ENCODE measurements around the gene HHIP.

Gene HHIP

GRCh38 chr4:144645631-144646522 lies at the start of gene HHIP:
TSS of gene HHIP (plus strand) at chr4:144646156. CDS start at chr4:144646676, 520 bp downstream.
- no peak for DNase-seq (ENCODE audit: low read depth, low spot score)
- CTCF ChIA-PET, result interaction anchor here (1.5 kb wide), 1 partner anchor 417 kb away, joined by 3 read pairs; no protein-coding TSS in a partner anchor

GRCh38 chr4:144597171-144597570 lies 48.8 kb upstream of the HHIP start:
- POLR2A ChIA-PET, result no interaction called here
- no peak for TF ChIP-seq CTCF (IDR thresholded peaks at IDR 0.05; ENCODE audit: insufficient read depth, low read length, missing control alignments)
- H3K4me3 ChIP-seq (ENCODE audit: low read depth, low read length), result no peak overlapping the region
- CTCF ChIA-PET, result interaction anchor here (0.6 kb wide), 1 partner anchor 14 kb away, joined by 3 read pairs; no protein-coding TSS in a partner anchor
- no peak for DNase-seq (ENCODE audit: low read depth, low spot score)

More at GRCh38 chr4:144645631-144646522, at the start of gene HHIP:
- H3K4me3 ChIP-seq (ENCODE audit: low read depth, low read length), result peak within 1 kb of the TSS; percentile 72
- no peak for TF ChIP-seq CTCF (IDR thresholded peaks at IDR 0.05; ENCODE audit: insufficient read depth, low read length, missing control alignments)
- POLR2A ChIA-PET, result interaction anchor here (1.0 kb wide), 1 partner anchor 80 kb away, joined by 3 read pairs; no protein-coding TSS in a partner anchor

GRCh38 chr4:144599621-144600020 lies 46.3 kb upstream of the HHIP start:
- TF ChIP-seq CTCF (IDR thresholded peaks at IDR 0.05; ENCODE audit: insufficient read depth, low read length, missing control alignments), result no peak
- DNase-seq (ENCODE audit: low read depth, low spot score), result no peak
- ChIA-PET CTCF (interaction anchor here (1.3 kb wide), 1 partner anchor 10 kb away, joined by 3 read pairs; no protein-coding TSS in a partner anchor), POLR2A (no interaction called here)
- H3K4me3 ChIP-seq (ENCODE audit: low read depth, low read length), result no peak overlapping the region

GRCh38 chr4:144611850-144612249 lies 34.1 kb upstream of the HHIP start:
- peak; percentile 28 for TF ChIP-seq CTCF (IDR thresholded peaks at IDR 0.05; ENCODE audit: insufficient read depth, low read length, missing control alignments)
- H3K4me3 ChIP-seq (ENCODE audit: low read depth, low read length), result no peak overlapping the region
- ChIA-PET CTCF (interaction anchor here (0.6 to 1.4 kb wide), 4 partner anchors 10 to 450 kb away, joined by 3 read pairs; no protein-coding TSS in a partner anchor), POLR2A (no interaction called here)
- DNase-seq (ENCODE audit: low read depth, low spot score), result no peak

GRCh38 chr4:144614850-144615585 lies 30.9 kb upstream of the HHIP start:
- ChIA-PET CTCF (no interaction called here), POLR2A (no interaction called here)
- TF ChIP-seq CTCF (IDR thresholded peaks at IDR 0.05; ENCODE audit: insufficient read depth, low read length, missing control alignments), result no peak
- no peak for DNase-seq (ENCODE audit: low read depth, low spot score)
- no peak overlapping the region for H3K4me3 ChIP-seq (ENCODE audit: low read depth, low read length)

- no peak for TF ChIP-seq CTCF (IDR thresholded peaks at IDR 0.05; ENCODE audit: insufficient read depth, low read length, missing control alignments)
- H3K4me3 ChIP-seq (ENCODE audit: low read depth, low read length), result no peak overlapping the region
- POLR2A ChIA-PET, result no interaction called here
- no peak for DNase-seq (ENCODE audit: low read depth, low spot score)
- CTCF ChIA-PET, result interaction anchor here (1.0 kb wide), 1 partner anchor 10 kb away, joined by 3 read pairs; no protein-coding TSS in a partner anchor
Measured at GRCh38 chr4:144621681-144622080, 24.3 kb upstream of the HHIP start.

Data from AG04449 (cell line).